ENCODE results near the gene PPM1B.

The PPM1B gene

GRCh38 chr2:44218771-44219170, 50.1 kb downstream of the PPM1B start:
- Histone ChIP-seq H3K27me3 (ENCODE audit: control insufficient read depth, insufficient read depth, low read length) (no peaks in the 10 kb centered on the region), H3K4me1 (ENCODE audit: control insufficient read depth, insufficient read depth, low read length) (no peaks in the 10 kb centered on the region), H3K36me3 (ENCODE audit: control insufficient read depth, insufficient read depth, low read length) (peaks cover 77% of the 10 kb centered on the region), H3K9me3 (ENCODE audit: control insufficient read depth, insufficient read depth, low read length) (no peaks in the 10 kb centered on the region), H3K9ac (ENCODE audit: low read depth, low read length) (no peak overlapping the region), H3K4me3 (ENCODE audit: low read depth, low read length) (no peak overlapping the region), H3K27ac (ENCODE audit: low read depth, low read length) (no peak overlapping the region)

GRCh38 chr2:44226753-44227152, 58.1 kb downstream of the PPM1B start:
- H3K4me1 ChIP-seq (ENCODE audit: control insufficient read depth, insufficient read depth, low read length), result 0 out of 2 replicates have a peak, but pooled peaks cover under 1% of the 10 kb centered on the region
- peaks cover 57% of the 10 kb centered on the region for H3K36me3 ChIP-seq (ENCODE audit: control insufficient read depth, insufficient read depth, low read length)
- no peak overlapping the region for H3K4me3 ChIP-seq (ENCODE audit: low read depth, low read length)
- no peaks in the 10 kb centered on the region for H3K9me3 ChIP-seq (ENCODE audit: control insufficient read depth, insufficient read depth, low read length)
- no peak overlapping the region for H3K9ac ChIP-seq (ENCODE audit: low read depth, low read length)
- no peak overlapping the region for H3K27ac ChIP-seq (ENCODE audit: low read depth, low read length)
- H3K27me3 ChIP-seq (ENCODE audit: control insufficient read depth, insufficient read depth, low read length), result no peaks in the 10 kb centered on the region

DNA sequence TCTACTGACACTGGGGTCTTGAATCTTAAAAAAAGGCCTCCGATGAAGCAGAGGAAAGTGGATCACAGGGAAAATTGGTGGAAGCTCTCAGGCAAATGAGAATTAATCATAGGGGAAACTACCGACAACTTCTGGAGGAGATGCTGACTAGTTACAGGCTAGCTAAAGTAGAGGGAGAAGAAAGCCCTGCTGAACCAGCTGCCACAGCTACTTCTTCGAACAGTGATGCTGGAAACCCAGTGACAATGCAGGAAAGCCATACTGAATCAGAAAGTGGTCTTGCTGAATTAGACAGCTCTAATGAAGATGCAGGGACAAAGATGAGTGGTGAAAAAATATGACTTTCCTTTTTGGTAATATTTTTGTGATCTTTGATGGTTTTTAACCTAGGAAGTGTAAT, 61.7 kb downstream of the PPM1B start:
- no peaks in the 10 kb centered on the region for H3K9me3 ChIP-seq (ENCODE audit: control insufficient read depth, insufficient read depth, low read length)
- H3K4me1 ChIP-seq (ENCODE audit: control insufficient read depth, insufficient read depth, low read length), result peaks cover 26% of the 10 kb centered on the region
- H3K36me3 ChIP-seq (ENCODE audit: control insufficient read depth, insufficient read depth, low read length), result peaks cover 37% of the 10 kb centered on the region
- H3K27me3 ChIP-seq (ENCODE audit: control insufficient read depth, insufficient read depth, low read length), result no peaks in the 10 kb centered on the region
- H3K27ac ChIP-seq (ENCODE audit: low read depth, low read length), result peak overlapping the region; percentile 39
- no peak overlapping the region for H3K4me3 ChIP-seq (ENCODE audit: low read depth, low read length)
- H3K9ac ChIP-seq (ENCODE audit: low read depth, low read length), result no peak overlapping the region

DNA sequence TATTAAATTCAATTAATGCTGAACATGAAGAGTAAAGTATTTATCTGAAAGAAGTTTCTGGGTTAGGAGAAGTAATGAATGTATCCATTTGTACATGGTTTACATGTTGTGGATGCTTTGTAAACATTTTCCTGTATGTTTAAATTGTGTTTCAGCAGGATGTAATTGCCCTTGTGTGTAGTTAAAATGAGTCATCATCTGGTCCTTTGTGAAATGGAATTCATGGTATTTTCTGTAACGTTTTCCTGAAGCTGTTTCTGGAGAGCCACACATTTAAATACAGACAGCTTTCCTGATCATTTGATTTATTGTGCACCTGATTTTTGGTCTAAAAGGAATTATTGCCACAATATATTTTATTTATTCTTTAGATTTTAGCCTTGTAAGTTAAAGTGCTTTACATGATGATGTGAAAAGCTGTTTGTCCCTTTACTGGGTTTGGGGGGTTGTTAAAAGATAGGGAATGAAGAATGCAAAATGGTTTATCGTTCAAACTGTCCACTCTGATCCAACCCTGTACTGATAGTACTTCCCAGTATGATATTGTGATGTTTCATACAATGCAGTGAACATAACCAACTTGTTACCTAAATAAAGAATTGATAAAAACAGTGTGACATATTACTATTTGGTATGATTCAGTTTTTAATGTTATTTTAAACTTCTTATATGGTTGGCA, 64.9 kb downstream of the PPM1B start:
- Histone ChIP-seq H3K27ac (ENCODE audit: low read depth, low read length) (peak overlapping the region; percentile 83), H3K27me3 (ENCODE audit: control insufficient read depth, insufficient read depth, low read length) (no peaks in the 10 kb centered on the region), H3K9ac (ENCODE audit: low read depth, low read length) (no peak overlapping the region)

DNA sequence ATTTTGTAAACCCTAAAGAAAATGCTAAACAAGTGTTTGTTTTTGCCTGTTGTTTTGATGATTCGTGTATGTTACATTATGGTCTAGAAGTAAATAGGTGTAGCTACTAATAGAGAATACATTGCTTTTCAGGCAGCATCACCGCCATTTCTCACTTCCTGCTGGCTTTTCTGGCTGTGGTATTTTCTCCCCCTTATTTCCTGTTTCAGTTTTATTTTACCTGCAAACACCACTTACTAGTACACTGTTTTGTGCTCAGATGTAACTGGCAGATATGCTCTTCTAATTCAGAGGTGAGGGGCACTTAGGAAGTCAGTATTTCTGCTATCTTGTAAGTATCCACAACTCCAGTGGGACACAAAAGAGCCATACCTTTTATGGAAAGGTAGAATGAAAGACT, 68.5 kb downstream of the PPM1B start:
- H3K36me3 ChIP-seq (ENCODE audit: control insufficient read depth, insufficient read depth, low read length), result peaks cover 6% of the 10 kb centered on the region

More for the DNA sequence above, 64.9 kb downstream of the PPM1B start:
- Histone ChIP-seq H3K4me3 (ENCODE audit: low read depth, low read length) (no peak overlapping the region), H3K36me3 (ENCODE audit: control insufficient read depth, insufficient read depth, low read length) (peaks cover 31% of the 10 kb centered on the region), H3K9me3 (ENCODE audit: control insufficient read depth, insufficient read depth, low read length) (no peaks in the 10 kb centered on the region), H3K4me1 (ENCODE audit: control insufficient read depth, insufficient read depth, low read length) (peaks cover 38% of the 10 kb centered on the region)

GRCh38 chr2:44242904-44243303, 74.2 kb downstream of the PPM1B start:
- H3K4me3 ChIP-seq (ENCODE audit: low read depth, low read length), result no peak overlapping the region
- no peak overlapping the region for H3K9ac ChIP-seq (ENCODE audit: low read depth, low read length)
- H3K4me1 ChIP-seq (ENCODE audit: control insufficient read depth, insufficient read depth, low read length), result peaks cover 26% of the 10 kb centered on the region
- no peaks in the 10 kb centered on the region for H3K27me3 ChIP-seq (ENCODE audit: control insufficient read depth, insufficient read depth, low read length)
- no peaks in the 10 kb centered on the region for H3K36me3 ChIP-seq (ENCODE audit: control insufficient read depth, insufficient read depth, low read length)
- no peaks in the 10 kb centered on the region for H3K9me3 ChIP-seq (ENCODE audit: control insufficient read depth, insufficient read depth, low read length)
- H3K27ac ChIP-seq (ENCODE audit: low read depth, low read length), result peak overlapping the region; percentile 0

More for the DNA sequence above, 68.5 kb downstream of the PPM1B start:
- peaks cover 38% of the 10 kb centered on the region for H3K4me1 ChIP-seq (ENCODE audit: control insufficient read depth, insufficient read depth, low read length)
- H3K9ac ChIP-seq (ENCODE audit: low read depth, low read length), result no peak overlapping the region
- no peaks in the 10 kb centered on the region for H3K9me3 ChIP-seq (ENCODE audit: control insufficient read depth, insufficient read depth, low read length)
- H3K27ac ChIP-seq (ENCODE audit: low read depth, low read length), result no peak overlapping the region
- H3K4me3 ChIP-seq (ENCODE audit: low read depth, low read length), result no peak overlapping the region
- H3K27me3 ChIP-seq (ENCODE audit: control insufficient read depth, insufficient read depth, low read length), result no peaks in the 10 kb centered on the region

DNA sequence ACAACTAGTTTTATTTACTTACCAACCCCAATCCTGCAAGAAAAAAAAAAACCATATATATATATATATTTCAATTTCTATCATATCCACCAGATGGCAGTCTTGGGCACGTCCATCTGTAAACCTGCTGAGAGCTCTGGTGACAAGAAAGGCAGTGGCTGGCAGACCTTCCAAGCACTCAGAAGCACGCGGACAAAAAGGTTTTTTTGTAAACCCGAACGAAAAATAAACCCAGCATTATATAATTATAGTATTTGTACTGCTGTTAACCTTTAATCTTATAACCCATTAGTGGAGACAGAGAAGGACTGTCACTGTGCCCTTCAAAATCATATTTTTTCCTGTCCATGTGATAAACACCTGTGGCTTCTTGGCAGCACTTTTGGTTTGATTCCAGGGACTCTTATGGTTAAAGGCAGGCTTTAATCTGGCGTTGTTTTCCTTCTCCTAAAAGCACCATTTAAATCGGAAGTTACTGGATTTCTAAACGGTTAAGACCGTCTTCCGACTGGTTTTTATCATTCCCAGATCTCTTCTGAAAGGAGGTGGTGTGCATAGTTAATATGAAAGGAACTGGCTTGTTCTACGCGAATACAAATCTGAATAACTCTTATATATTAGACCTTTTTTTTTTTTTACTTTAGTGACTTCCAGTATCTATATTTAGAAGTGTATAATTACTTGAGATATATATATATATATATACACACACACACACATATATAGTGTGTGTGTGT, 75.6 kb downstream of the PPM1B start:
- Histone ChIP-seq H3K4me3 (ENCODE audit: low read depth, low read length) (no peak overlapping the region), H3K9ac (ENCODE audit: low read depth, low read length) (no peak overlapping the region; the same call in 1 of the 2 replicates), H3K27ac (ENCODE audit: low read depth, low read length) (no peak overlapping the region)

DNA sequence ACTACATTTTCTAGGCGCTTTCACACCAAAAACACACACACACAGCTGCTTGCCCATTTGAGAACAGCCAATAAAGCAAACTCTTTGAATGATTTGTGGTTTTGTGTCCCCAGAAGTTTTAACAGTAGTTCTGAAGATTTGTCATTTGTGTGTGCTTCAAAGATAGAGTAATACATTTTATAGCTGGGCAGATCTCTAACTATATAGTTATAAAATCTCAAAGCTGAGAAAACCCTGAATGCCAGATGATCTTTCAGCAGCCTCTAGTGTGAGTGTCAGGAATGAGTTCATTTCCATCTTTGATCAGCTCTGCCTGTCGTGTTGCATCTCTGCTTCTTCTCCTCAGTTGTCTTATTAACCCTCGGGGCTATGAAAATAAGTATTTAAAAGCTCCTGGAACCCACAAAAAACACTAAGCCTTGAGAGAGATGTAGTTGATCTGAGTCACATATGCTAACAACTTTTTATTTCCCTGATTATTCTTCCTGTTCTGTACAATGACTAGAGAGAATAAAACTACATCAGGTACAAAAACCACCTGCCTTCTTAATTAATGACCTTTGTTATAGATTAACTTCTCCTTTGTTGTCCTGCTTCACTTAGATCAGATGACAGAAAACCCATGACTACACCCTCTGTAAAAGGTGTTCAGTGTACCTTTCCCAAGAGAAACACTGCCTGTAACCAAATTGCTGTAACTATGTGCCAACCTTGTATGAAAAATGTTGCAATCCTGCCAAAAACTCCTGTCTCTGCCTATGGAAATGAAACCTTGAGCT, 76.6 kb downstream of the PPM1B start:
- Histone ChIP-seq H3K4me3 (ENCODE audit: low read depth, low read length) (no peak overlapping the region), H3K4me1 (ENCODE audit: control insufficient read depth, insufficient read depth, low read length) (peaks cover 26% of the 10 kb centered on the region), H3K27ac (ENCODE audit: low read depth, low read length) (no peak overlapping the region), H3K9me3 (ENCODE audit: control insufficient read depth, insufficient read depth, low read length) (no peaks in the 10 kb centered on the region), H3K36me3 (ENCODE audit: control insufficient read depth, insufficient read depth, low read length) (no peaks in the 10 kb centered on the region), H3K9ac (ENCODE audit: low read depth, low read length) (no peak overlapping the region), H3K27me3 (ENCODE audit: control insufficient read depth, insufficient read depth, low read length) (no peaks in the 10 kb centered on the region)

More for the DNA sequence above, 75.6 kb downstream of the PPM1B start:
- H3K4me1 ChIP-seq (ENCODE audit: control insufficient read depth, insufficient read depth, low read length), result peaks cover 26% of the 10 kb centered on the region
- H3K9me3 ChIP-seq (ENCODE audit: control insufficient read depth, insufficient read depth, low read length), result no peaks in the 10 kb centered on the region
- H3K36me3 ChIP-seq (ENCODE audit: control insufficient read depth, insufficient read depth, low read length), result no peaks in the 10 kb centered on the region
- H3K27me3 ChIP-seq (ENCODE audit: control insufficient read depth, insufficient read depth, low read length), result no peaks in the 10 kb centered on the region

GRCh38 chr2:44246436-44246835, 77.8 kb downstream of the PPM1B start:
- no peak overlapping the region for H3K4me3 ChIP-seq (ENCODE audit: low read depth, low read length)
- H3K27ac ChIP-seq (ENCODE audit: low read depth, low read length), result no peak overlapping the region

GRCh38 chr2:44246840-44247369, 78.2 kb downstream of the PPM1B start:
- Histone ChIP-seq H3K27me3 (ENCODE audit: control insufficient read depth, insufficient read depth, low read length) (no peaks in the 10 kb centered on the region), H3K4me3 (ENCODE audit: low read depth, low read length) (no peak overlapping the region), H3K27ac (ENCODE audit: low read depth, low read length) (no peak overlapping the region), H3K9me3 (ENCODE audit: control insufficient read depth, insufficient read depth, low read length) (no peaks in the 10 kb centered on the region), H3K9ac (ENCODE audit: low read depth, low read length) (no peak overlapping the region), H3K4me1 (ENCODE audit: control insufficient read depth, insufficient read depth, low read length) (peaks cover 22% of the 10 kb centered on the region), H3K36me3 (ENCODE audit: control insufficient read depth, insufficient read depth, low read length) (no peaks in the 10 kb centered on the region)

More at GRCh38 chr2:44246436-44246835, 77.8 kb downstream of the PPM1B start:
- Histone ChIP-seq H3K9me3 (ENCODE audit: control insufficient read depth, insufficient read depth, low read length) (no peaks in the 10 kb centered on the region), H3K27me3 (ENCODE audit: control insufficient read depth, insufficient read depth, low read length) (no peaks in the 10 kb centered on the region), H3K9ac (ENCODE audit: low read depth, low read length) (no peak overlapping the region), H3K4me1 (ENCODE audit: control insufficient read depth, insufficient read depth, low read length) (peaks cover 22% of the 10 kb centered on the region), H3K36me3 (ENCODE audit: control insufficient read depth, insufficient read depth, low read length) (no peaks in the 10 kb centered on the region)
